Adrenal gland (tissue), 12 donors: Measurements from ENCODE around the gene MED27. TPM values are rescaled to one million over a fixed set of nuclear protein-coding genes. Genes with fewer than 3 reads are reported as not detected.

Experiments used
- DNase-seq, 7 donors: peaks; one replicate each; pipeline ENCODE4 v3.0.0-alpha.2; 2019 to 2020
- H3K27ac ChIP-seq, 5 donors: fragments of 200-600 bp; sonication (generic) in 4 of 5; 1 replicate in 3 of 5; 2 replicates in 2 of 5; pipeline versions ENCODE4 v1.5.1 to v1.8.0; 2016 to 2020; ENCODE audit warnings: mild to moderate bottlenecking in 1 of 5
- H3K27me3 ChIP-seq: fragments of 200-600 bp; 2 replicates; pipeline ENCODE4 v1.8.0; 2021
- H3K36me3 ChIP-seq, 2 donors: fragments of 200-600 bp; replicated peaks in 1 of 2; 1 replicate in 1 of 2; 2 replicates in 1 of 2; pipeline versions ENCODE4 v1.5.1 to v1.8.0; 2018 to 2022
- H3K4me1 ChIP-seq, 2 donors: fragments of 200-600 bp; replicated peaks in 1 of 2; 1 replicate in 1 of 2; 2 replicates in 1 of 2; pipeline versions ENCODE4 v1.5.1 to v1.8.0; 2018 to 2021
- H3K4me3 ChIP-seq, 4 donors: fragments of 200-600 bp; sonication (generic) in 3 of 4; one replicate each; pipeline ENCODE4 v1.5.1; 2016 to 2018
- H3K9me3 ChIP-seq, 3 donors: fragments of 200-600 bp; sonication (generic) in 1 of 3; replicated peaks in 1 of 3; 1 replicate in 2 of 3; 2 replicates in 1 of 3; pipeline versions ENCODE4 v1.5.1 to v1.8.0; 2016 to 2021
- CTCF ChIP-seq, 6 experiments: fragments of 450-650 bp in 4 of 6; fragments of 200-600 bp in 2 of 6; sonication (generic) in 1 of 6; IDR thresholded peaks; 1 replicate in 5 of 6; 2 replicates in 1 of 6; pipeline versions ENCODE4 v1.5.1 to v1.8.0; 2016 to 2021; ENCODE audit warnings: antibody characterized with exemption in 6 of 6, mild to moderate bottlenecking in 2 of 6, moderate library complexity in 1 of 6
- POLR2A ChIP-seq, 2 donors: fragments of 450-650 bp; IDR thresholded peaks; one replicate each; pipeline ENCODE4 v1.6.1; 2017; ENCODE audit warnings: antibody characterized with exemption in 2 of 2, mild to moderate bottlenecking in 2 of 2, moderate library complexity in 1 of 2
- WGBS, 4 donors: extraction: QIAGEN DNeasy Blood & Tissue Kit in 2 of 4; methylation state at CpG; one replicate each; pipeline versions ENCODE4 v1.1.5 to v1.1.7; 2013 to 2017; 5-methylcytosine and 5-hydroxymethylcytosine counted together
- intact Hi-C, 2 donors: fragments of 100-400 bp; cut with DNase I; formaldehyde crosslinking; loops; one replicate each; pipeline versions ENCODE4 v1.14.1 to v1.15.0; 2022 to 2023
- polyA plus RNA-seq, 3 donors: library from polyadenylated mRNA; stranded (reverse); fragments of 200-250 nt in 2 of 3; fragments of 350-450 nt in 1 of 3; fragmentation: Illumina TruSeq in 1 of 3; extraction: RNeasy Lipid Tissue Mini Kit (QIAGEN cat#74804) in 1 of 3; gene quantifications; one replicate each; pipeline ENCODE4 v1.2.3, GENCODE V29; 2013 to 2014
- total RNA-seq, 9 donors: library from RNA; depleted of rRNA in 4 of 9; stranded (reverse); fragments of >200 nt in 4 of 9; fragments of 120-200 nt in 1 of 9; fragmentation: NEBNext Ultra II Directional in 1 of 9; extraction: Animal tissue kit (Norgen Biotek cat#: 25700) in 1 of 9; gene quantifications; one replicate each; pipeline versions ENCODE4 v1.1.0 to v1.2.4, GENCODE V29; 2013 to 2023
- donor health status: healthy with polysubstance abuse.
- donor health status: Bipolar disorder and iron deficiency.
- donor health status: DM: yes; HTN: yes; CAD: no.
- donor health status: DM: no; HTN: no; CAD: no.
- donor health status: DM: no; HTN: no; CAD: no.
- donor health status: DM: yes; HTN: yes; CAD: no.

Gene MED27
- total and polyA plus RNA-seq, 12 donors, result 12.2 to 37.4 (median 15.9) TPM

GRCh38 chr9:131879181-131879910 lies 200.3 kb downstream of the MED27 start:
- intact Hi-C loops, result no loop called here
- Histone ChIP-seq H3K9me3 (no peaks in the 10 kb centered on the region), H3K27me3 (no peaks in the 10 kb centered on the region), H3K4me1 (no peaks in the 10 kb centered on the region), H3K27ac (no peak overlapping the region), H3K36me3 (no peaks in the 10 kb centered on the region), H3K4me3 (no peak overlapping the region)
- no peak for TF ChIP-seq POLR2A (IDR thresholded peaks at IDR 0.05)
- no peak for TF ChIP-seq CTCF (IDR thresholded peaks at IDR 0.05)
- WGBS, 4 donors, result 79 to 94% (median 88%) methylated on average over 9 to 11 of the region's 11 CpGs
- DNase-seq, result no peak

DNA sequence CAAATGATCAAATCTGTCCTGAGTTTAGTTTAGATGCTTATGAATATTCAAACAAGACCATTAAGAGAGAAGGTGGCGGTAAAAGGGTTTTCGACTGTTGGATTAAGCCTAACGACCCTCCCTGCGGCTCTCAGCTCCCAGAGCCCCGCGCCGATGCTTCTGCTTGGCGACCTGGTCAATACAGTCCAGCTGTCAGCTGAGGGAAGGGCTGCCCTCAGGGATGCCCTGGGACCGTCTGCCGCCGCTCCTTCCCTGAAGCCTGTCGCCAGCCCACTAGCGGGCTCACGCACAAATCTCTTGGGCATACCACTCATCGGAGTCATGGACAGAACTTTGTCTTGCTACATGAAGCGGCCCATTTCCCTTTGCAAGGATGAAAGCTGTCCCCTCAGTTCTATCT lies 203.2 kb downstream of the MED27 start:
- H3K36me3 ChIP-seq, result no peaks in the 10 kb centered on the region
- H3K27me3 ChIP-seq, result no peaks in the 10 kb centered on the region
- intact Hi-C loops, result no loop called here
- WGBS, 4 donors, result 94 to 97% (median 95%) methylated on average over 16 of the region's 16 CpGs
- TF ChIP-seq POLR2A (IDR thresholded peaks at IDR 0.05) (no peak), CTCF (IDR thresholded peaks at IDR 0.05) (no peak)
- H3K4me1 ChIP-seq, result no peaks in the 10 kb centered on the region
- no peaks in the 10 kb centered on the region for H3K9me3 ChIP-seq
- H3K27ac ChIP-seq, result no peak overlapping the region
- no peak for DNase-seq
- no peak overlapping the region for H3K4me3 ChIP-seq

DNA sequence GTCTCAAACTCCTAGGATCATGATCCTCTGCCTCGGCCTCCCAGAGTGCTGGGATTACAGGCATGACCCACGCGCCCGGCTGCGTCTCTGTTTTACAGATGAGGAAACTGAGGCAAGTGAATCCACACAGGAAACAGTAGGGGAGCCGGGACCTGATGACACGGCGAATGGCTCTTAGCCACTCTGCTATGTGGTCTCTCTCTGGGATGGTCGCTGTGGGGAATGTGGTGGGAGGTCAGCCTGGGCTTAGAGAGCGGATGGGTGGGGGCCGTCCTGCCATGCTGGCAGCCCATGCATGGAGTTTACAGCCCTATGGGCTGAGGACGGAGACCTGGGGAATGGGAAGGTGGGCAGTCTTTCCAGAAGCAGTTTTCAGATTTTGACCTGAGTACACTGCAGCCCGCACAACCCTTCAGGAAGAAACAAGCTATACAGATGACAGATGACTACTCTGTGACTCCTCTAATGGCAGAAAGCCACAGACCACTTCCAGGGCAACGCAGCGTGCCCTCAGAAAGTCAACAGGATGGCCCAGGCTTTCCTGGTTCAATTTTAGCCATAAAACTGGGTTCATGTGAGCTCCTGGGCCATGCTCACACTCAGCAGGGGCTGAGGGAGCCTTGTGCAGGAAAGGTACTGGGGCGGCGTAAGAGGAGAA lies 203.7 kb downstream of the MED27 start:
- Histone ChIP-seq H3K4me1 (no peaks in the 10 kb centered on the region), H3K27ac (no peak overlapping the region), H3K9me3 (no peaks in the 10 kb centered on the region), H3K4me3 (no peak overlapping the region), H3K36me3 (no peaks in the 10 kb centered on the region), H3K27me3 (no peaks in the 10 kb centered on the region)
- intact Hi-C loops, result no loop called here
- 88 to 94% (median 91%) methylated on average over 14 to 17 of the region's 17 CpGs for WGBS, 4 donors
- TF ChIP-seq POLR2A (IDR thresholded peaks at IDR 0.05) (no peak), CTCF (IDR thresholded peaks at IDR 0.05) (no peak)
- DNase-seq, result no peak

GRCh38 chr9:131874916-131875670 lies 204.6 kb downstream of the MED27 start:
- H3K4me3 ChIP-seq, result no peak overlapping the region
- no peaks in the 10 kb centered on the region for H3K4me1 ChIP-seq
- no peaks in the 10 kb centered on the region for H3K27me3 ChIP-seq
- no peak overlapping the region for H3K27ac ChIP-seq
- DNase-seq, result no peak
- no peaks in the 10 kb centered on the region for H3K9me3 ChIP-seq
- no peaks in the 10 kb centered on the region for H3K36me3 ChIP-seq
- intact Hi-C loops, result no loop called here
- TF ChIP-seq CTCF (IDR thresholded peaks at IDR 0.05), result no peak
- TF ChIP-seq POLR2A (IDR thresholded peaks at IDR 0.05), result no peak
- 92 to 96% (median 92%) methylated on average over 8 to 12 of the region's 12 CpGs for WGBS, 4 donors
